Activated effector memory CD4-positive, alpha-beta T cell treated with Interleukin-2 at 50 U/mL for 16 hours (primary cell): ENCODE measurements around the gene SPINK1.
A peak's percentile ranks its signal among the peaks of the same experiment; 100 is the strongest.
"Not testable (repeated sequence)": the region's sequence is repeated elsewhere in the genome, so short reads cannot be mapped to it uniquely, and the experiment has no call there.

Experiments
- DNase-seq: peaks from one replicate; pipeline ENCODE4 v3.0.0-alpha.2; 2020

Gene SPINK1

DNA sequence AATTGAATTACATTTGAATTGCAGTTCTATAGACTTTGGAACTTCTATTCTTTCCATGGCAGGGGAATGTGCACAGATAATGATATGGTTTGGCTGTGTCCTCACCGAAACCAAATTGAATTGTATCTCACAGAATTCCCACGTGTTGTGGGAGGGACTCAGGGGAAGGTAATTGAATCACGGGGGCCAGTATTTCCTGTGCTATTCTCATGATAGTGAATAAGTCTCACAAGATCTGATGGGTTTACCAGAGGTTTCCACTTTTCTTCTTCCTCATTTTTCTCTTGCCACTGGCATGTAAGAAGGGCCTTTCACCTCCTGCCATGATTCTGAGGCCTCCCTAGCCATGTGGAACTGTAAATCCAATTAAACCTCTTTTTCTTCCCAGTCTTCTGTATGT is 28.3 kb downstream of the SPINK1 start:
- not testable (repeated sequence) for DNase-seq

DNA sequence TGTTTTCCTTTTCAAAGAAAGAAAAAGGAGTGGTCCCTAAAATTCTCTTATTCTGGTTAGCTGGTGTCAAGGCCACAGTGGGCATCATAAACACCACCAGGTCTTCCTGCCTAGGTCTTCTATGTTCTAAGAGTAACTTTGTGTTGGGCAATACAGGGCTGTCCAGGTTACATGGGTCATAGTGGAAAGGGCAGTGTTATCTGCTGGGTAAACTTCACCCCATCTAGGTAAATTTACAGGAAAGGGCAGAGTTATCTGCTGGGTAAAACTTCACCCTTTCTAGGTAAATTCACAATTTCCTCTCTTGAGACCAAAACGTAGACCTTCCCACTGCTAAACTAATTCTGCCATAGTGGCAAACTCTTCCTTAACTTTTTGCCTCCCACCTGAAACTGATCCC is 30.0 kb downstream of the SPINK1 start:
- no peak for DNase-seq

DNA sequence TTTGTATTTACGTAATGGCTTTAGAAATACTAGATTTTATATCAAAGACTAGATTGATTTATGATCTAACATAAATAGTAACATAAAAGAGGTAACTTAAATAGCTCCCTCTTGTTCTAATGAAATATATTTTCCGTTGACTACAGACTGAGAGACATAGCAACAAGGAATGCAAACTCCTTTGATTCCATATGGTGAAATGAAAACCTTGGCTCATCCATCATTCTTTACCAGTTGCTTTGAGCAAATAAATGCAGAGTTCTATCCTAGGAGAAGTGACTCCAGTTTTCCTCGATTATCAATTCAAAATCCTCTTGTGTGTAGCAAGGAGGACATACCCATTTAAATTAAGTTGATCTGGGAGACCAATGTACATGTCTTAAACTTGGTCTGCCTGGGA is 31.0 kb downstream of the SPINK1 start:
- no peak for DNase-seq

- DNase-seq, result no peak
Observed at GRCh38 chr5:147796556-147797308, 34.7 kb downstream of the SPINK1 start.

- no peak for DNase-seq
Observed at GRCh38 chr5:147791181-147791580, 40.3 kb downstream of the SPINK1 start.

GRCh38 chr5:147789820-147790219 is 41.7 kb downstream of the SPINK1 start:
- DNase-seq, result no peak

DNA sequence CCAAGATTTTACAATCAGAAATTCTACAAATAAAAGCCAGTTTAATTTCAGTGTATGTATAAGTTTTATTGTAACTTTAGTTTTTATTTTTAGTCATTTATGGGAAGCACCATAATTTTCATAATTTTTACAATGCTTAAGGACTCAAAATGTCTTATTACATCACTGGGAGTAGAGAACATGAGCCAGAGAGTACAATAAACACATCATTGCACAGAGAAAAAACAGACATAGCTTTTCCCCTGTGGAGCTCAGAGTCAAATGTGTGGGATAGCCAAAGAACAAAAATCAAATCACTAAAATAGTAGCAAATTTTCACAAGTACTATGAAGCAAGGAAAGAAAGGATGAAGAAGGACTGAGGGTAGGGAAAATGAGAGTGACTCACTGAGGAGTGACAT is 43.4 kb downstream of the SPINK1 start:
- no peak for DNase-seq

GRCh38 chr5:147786142-147786541 is 45.3 kb downstream of the SPINK1 start:
- no peak for DNase-seq

- DNase-seq, result no peak
Observed at GRCh38 chr5:147784146-147784987, 47.1 kb downstream of the SPINK1 start.

DNA sequence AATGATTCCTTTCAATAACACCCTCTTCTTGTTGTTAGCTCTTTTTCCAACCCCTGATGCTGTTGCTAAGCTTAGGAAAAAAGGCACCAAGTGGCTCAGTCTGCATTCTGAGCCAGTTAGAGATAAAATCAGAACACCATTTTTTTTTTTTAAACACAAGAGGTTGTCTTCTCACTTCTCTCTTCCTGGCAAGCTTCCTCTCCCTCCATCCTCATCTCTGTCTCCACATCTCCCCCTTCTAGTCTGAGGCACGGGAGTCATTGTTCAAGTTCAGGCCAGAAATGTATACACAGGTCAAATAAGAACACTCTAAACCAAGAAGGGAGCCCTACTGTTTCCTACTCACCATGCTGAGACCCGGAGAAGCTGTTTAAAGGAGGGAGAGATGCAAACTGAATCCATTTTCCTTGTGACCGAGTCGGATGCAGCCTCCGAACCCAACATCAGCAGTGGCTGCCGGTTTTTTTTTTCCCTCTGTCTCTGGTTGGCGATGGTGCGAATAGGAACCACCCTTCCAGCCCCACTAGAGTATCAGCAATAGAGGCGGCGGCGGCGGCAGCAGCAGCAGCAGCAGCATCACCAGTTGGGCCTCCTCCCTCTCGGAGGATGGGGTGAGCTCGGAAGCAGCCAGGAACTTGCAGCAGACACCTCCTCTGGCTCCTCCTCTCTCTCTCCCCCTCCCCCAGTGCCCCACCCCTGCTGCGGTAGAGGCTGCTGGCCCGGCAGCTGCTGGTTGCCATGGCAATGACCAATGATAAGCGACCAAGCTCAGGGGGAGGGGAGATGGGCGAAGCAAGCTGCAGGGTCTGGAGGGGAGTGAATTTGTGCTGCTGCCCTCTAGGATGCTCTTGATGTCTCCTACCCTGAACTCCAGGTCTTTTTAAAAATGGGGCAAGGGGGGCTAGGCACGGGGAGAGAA is 49.1 kb downstream of the SPINK1 start, which contains the start of gene JAKMIP2:
JAKMIP2 (minus strand) TSS at position 619 of the 919 bp plus-strand sequence. CDS start 110,922 bp downstream, outside the sequence.
- peak; percentile 88 for DNase-seq

GRCh38 chr5:147780924-147781573 is 50.4 kb downstream of the SPINK1 start:
- DNase-seq, result no peak

- DNase-seq, result no peak
Observed at GRCh38 chr5:147779694-147780093, 51.8 kb downstream of the SPINK1 start.

- no peak for DNase-seq
Observed at GRCh38 chr5:147776989-147777388, 54.5 kb downstream of the SPINK1 start.
